ENCODE data around the gene OBSL1.

DNA sequence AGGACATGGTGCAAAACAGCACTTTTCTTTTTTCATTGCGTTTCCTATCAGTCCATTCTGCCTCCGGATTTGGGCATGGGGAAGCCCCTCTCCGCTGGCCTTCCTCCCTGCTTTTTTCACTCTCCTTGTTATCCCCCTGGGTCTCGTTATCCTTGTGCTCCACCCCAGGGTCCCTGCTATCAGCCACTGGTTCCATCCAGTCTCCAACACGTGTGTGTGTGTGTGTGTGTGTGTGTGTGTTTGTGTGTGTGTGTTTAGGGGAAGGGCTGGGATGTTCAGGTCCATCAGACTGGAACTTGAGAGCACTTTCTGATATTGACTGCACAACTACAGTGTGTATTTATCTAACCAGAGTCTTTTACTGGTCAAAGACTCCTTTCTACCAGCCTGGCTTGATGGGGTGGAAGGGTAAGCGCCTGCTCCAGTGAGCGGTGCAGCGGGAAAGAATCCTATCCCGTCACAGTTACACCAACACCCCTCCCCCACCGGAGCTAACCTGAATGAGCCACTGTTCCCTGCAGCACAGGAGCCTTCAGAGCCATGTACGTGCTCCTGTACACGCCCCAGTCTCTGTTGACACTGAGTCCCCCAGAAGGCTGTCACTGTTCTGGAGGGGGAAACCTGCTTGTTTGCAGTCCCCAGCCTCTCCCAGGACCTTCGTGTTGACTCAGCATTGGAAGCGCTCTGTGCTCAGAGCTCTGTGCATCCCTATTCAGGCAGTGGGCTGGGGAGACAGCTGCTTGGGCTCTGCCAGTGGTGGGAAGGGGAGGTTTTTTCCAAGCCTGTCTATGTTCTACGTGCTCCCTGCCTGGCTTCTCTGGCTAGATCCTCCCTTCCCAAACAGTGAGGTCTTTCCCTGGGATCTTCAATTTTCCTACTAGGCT is 5.4 kb upstream of the OBSL1 start:
- TF ChIP-seq CTCF (conservative IDR thresholded peaks at IDR 0.05; ENCODE audit: low read depth, low read length) (no peak), POLR2A (IDR thresholded peaks at IDR 0.05; ENCODE audit: low read depth, low read length) (no peak), CHD1 (IDR thresholded peaks at IDR 0.05; ENCODE audit: low read depth, low read length) (no peak), RFX5 (IDR thresholded peaks at IDR 0.05; ENCODE audit: low read depth, low read length) (no peak), ELK1 (IDR thresholded peaks at IDR 0.05; ENCODE audit: borderline replicate concordance, low read depth, low read length) (no peak), MXI1 (IDR thresholded peaks at IDR 0.05; ENCODE audit: borderline replicate concordance, low read depth, low read length) (no peak), SMC3 (IDR thresholded peaks at IDR 0.05; ENCODE audit: low read depth, low read length) (no peak), CEBPB (IDR thresholded peaks at IDR 0.05; ENCODE audit: low read depth, low read length) (no peak), RCOR1 (IDR thresholded peaks at IDR 0.05; ENCODE audit: insufficient replicate concordance, low read length) (no peak), FOS (IDR thresholded peaks at IDR 0.05; ENCODE audit: low read depth, low read length) (no peak), USF2 (IDR thresholded peaks at IDR 0.05; ENCODE audit: low read depth, low read length) (no peak), BHLHE40 (IDR thresholded peaks at IDR 0.05; ENCODE audit: low read depth, low read length) (no peak)
